ENCODE measurements around the gene PYCARD.

- TF ChIP-seq EZH2 (IDR thresholded peaks at IDR 0.05; ENCODE audit: borderline replicate concordance, low read depth, low read length, severe bottlenecking) (no peak), JUN (IDR thresholded peaks at IDR 0.05; ENCODE audit: borderline replicate concordance, insufficient read depth, insufficient read length, low read depth) (no peak)
- TF ChIP-seq, protein P1, sequence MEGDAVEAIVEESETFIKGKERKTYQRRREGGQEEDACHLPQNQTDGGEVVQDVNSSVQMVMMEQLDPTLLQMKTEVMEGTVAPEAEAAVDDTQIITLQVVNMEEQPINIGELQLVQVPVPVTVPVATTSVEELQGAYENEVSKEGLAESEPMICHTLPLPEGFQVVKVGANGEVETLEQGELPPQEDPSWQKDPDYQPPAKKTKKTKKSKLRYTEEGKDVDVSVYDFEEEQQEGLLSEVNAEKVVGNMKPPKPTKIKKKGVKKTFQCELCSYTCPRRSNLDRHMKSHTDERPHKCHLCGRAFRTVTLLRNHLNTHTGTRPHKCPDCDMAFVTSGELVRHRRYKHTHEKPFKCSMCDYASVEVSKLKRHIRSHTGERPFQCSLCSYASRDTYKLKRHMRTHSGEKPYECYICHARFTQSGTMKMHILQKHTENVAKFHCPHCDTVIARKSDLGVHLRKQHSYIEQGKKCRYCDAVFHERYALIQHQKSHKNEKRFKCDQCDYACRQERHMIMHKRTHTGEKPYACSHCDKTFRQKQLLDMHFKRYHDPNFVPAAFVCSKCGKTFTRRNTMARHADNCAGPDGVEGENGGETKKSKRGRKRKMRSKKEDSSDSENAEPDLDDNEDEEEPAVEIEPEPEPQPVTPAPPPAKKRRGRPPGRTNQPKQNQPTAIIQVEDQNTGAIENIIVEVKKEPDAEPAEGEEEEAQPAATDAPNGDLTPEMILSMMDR (IDR thresholded peaks at IDR 0.05; ENCODE audit: extremely low read depth in 1 of 2, insufficient read depth in 1 of 2, low read depth in 1 of 2, low read length in 2 of 2), result no peak
Observed at GRCh38 chr16:31246296-31246695, 43.7 kb upstream of the PYCARD start.
